Measurements from ENCODE around the gene BTN3A1.

Gene BTN3A1

GRCh38 chr6:26380256-26380655, 21.8 kb upstream of the BTN3A1 start:
- DNase-seq: no peak

GRCh38 chr6:26382121-26382520, 20.0 kb upstream of the BTN3A1 start:
- no peak for DNase-seq

GRCh38 chr6:26383624-26384417, 18.3 kb upstream of the BTN3A1 start:
- DNase-seq: peak; percentile 31

- no peak for DNase-seq
Measured at GRCh38 chr6:26385734-26386125, 16.3 kb upstream of the BTN3A1 start.

GRCh38 chr6:26387565-26387964, 14.5 kb upstream of the BTN3A1 start:
- DNase-seq: no peak

GRCh38 chr6:26388014-26388413, 14.1 kb upstream of the BTN3A1 start:
- no peak for DNase-seq

GRCh38 chr6:26388441-26388840, 13.6 kb upstream of the BTN3A1 start:
- no peak for DNase-seq

GRCh38 chr6:26389349-26389894, 12.7 kb upstream of the BTN3A1 start:
- DNase-seq: no peak

GRCh38 chr6:26390531-26390930, 11.5 kb upstream of the BTN3A1 start:
- DNase-seq: no peak

GRCh38 chr6:26392932-26393636, 9.0 kb upstream of the BTN3A1 start:
- no peak for DNase-seq

GRCh38 chr6:26394289-26394688, 7.8 kb upstream of the BTN3A1 start:
- no peak for DNase-seq

- no peak for DNase-seq
Measured at GRCh38 chr6:26398555-26398954, 3.5 kb upstream of the BTN3A1 start.

GRCh38 chr6:26400626-26401025, 1.4 kb upstream of the BTN3A1 start:
- no peak for DNase-seq

- DNase-seq: no peak
Measured at GRCh38 chr6:26401389-26401986, 587 bp upstream of the BTN3A1 start.

- no peak for DNase-seq
Measured at GRCh38 chr6:26403893-26404292, 1.8 kb downstream of the BTN3A1 start.

- DNase-seq: peak; percentile 15
Measured at GRCh38 chr6:26404546-26404945, 2.5 kb downstream of the BTN3A1 start.

- no peak for DNase-seq
Measured at GRCh38 chr6:26408828-26409730, 7.0 kb downstream of the BTN3A1 start.

GRCh38 chr6:26411751-26412150, 9.7 kb downstream of the BTN3A1 start:
- no peak for DNase-seq

- DNase-seq: no peak
Measured at GRCh38 chr6:26412228-26412627, 10.2 kb downstream of the BTN3A1 start.

- DNase-seq: no peak
Measured at GRCh38 chr6:26412954-26413353, 10.9 kb downstream of the BTN3A1 start.

- DNase-seq: no peak
Measured at GRCh38 chr6:26414281-26414680, 12.2 kb downstream of the BTN3A1 start.

GRCh38 chr6:26415036-26415614, 13.1 kb downstream of the BTN3A1 start:
- no peak for DNase-seq
